ENCODE results near the gene ALPG. TPM values are rescaled to one million over a fixed set of nuclear protein-coding genes. Genes with fewer than 3 reads are reported as not detected.
"Not testable (repeated sequence)": the region's sequence is repeated elsewhere in the genome, so short reads cannot be mapped to it uniquely, and the experiment has no call there.

Gene ALPG
- polyA plus RNA-seq, 1 donor (not counting 4 experiments of a cell fraction or from before 2014, with no cell fraction given): not detected

- not testable (repeated sequence) for H3K36me3 ChIP-seq (ENCODE audit: control insufficient read depth in 2 of 2, extremely low read depth in 1 of 2, insufficient read depth in 2 of 2, low read length in 2 of 2); H3K4me3 ChIP-seq (ENCODE audit: control insufficient read depth in 2 of 3, extremely low read depth in 1 of 3, insufficient read depth in 2 of 3, low read depth in 1 of 3, low read length in 3 of 3); H3K4me2 ChIP-seq (ENCODE audit: control insufficient read depth, extremely low read depth, insufficient read depth, low read depth, low read length); DNase-seq (ENCODE audit: low read depth, low spot score); H3K9me1 ChIP-seq (ENCODE audit: control insufficient read depth, extremely low read depth, insufficient read depth, low read length); H3K4me1 ChIP-seq (ENCODE audit: control insufficient read depth, extremely low read depth, insufficient read depth, low read length); H4K20me1 ChIP-seq (ENCODE audit: control insufficient read depth, extremely low read depth, insufficient read depth, low read length); H3K9ac ChIP-seq (ENCODE audit: control insufficient read depth, extremely low read depth, insufficient read depth, low read length); H3K9me3 ChIP-seq (ENCODE audit: control insufficient read depth, low read depth, low read length); H3K79me2 ChIP-seq (ENCODE audit: control insufficient read depth, insufficient read depth, low read length); FAIRE-seq; H3K27me3 ChIP-seq (ENCODE audit: control insufficient read depth, extremely low read depth, insufficient read depth, low read length); H3K27ac ChIP-seq (ENCODE audit: control insufficient read depth, insufficient read depth, low read length)
- peak overlapping the region; percentile 43 for H2AFZ ChIP-seq (ENCODE audit: control insufficient read depth, low read length)
- dilution Hi-C loops (cut with MboI; ENCODE audit: extremely low pct_ligation_motif_present, low sequenced_read_pairs): loop anchor here (25.0 kb wide), 1 partner anchor 557 kb away; no protein-coding TSS in a partner anchor
These were observed 37.2 kb downstream of the ALPG start for GRCh38 chr2:232443669-232444408.

GRCh38 chr2:232444409-232445148 lies 37.9 kb downstream of the ALPG start:
- no peak overlapping the region for H3K9ac ChIP-seq (ENCODE audit: control insufficient read depth, extremely low read depth, insufficient read depth, low read length)
- H2AFZ ChIP-seq (ENCODE audit: control insufficient read depth, low read length): peak overlapping the region; percentile 43
- H3K79me2 ChIP-seq (ENCODE audit: control insufficient read depth, insufficient read depth, low read length): no peaks in the 10 kb centered on the region
- H3K27ac ChIP-seq (ENCODE audit: control insufficient read depth, insufficient read depth, low read length): no peak overlapping the region
- no peaks in the 10 kb centered on the region for H3K4me1 ChIP-seq (ENCODE audit: control insufficient read depth, extremely low read depth, insufficient read depth, low read length)
- H3K4me3 ChIP-seq (ENCODE audit: control insufficient read depth in 2 of 3, extremely low read depth in 1 of 3, insufficient read depth in 2 of 3, low read depth in 1 of 3, low read length in 3 of 3): no peak overlapping the region
- DNase-seq (ENCODE audit: low read depth, low spot score): peak; percentile 26
- peak; percentile 86 for FAIRE-seq
- TF ChIP-seq EZH2 (IDR thresholded peaks at IDR 0.05; ENCODE audit: low read length) (no peak), CTCF (optimal IDR thresholded peaks at IDR 0.05 in 1 of 3, IDR thresholded peaks at IDR 0.05 in 1 of 3, conservative IDR thresholded peaks at IDR 0.05 in 1 of 3; ENCODE audit: extremely low read depth in 1 of 3, insufficient read depth in 2 of 3, low read length in 3 of 3) (peak; percentile 79 to 97 (median 85))
- H3K9me1 ChIP-seq (ENCODE audit: control insufficient read depth, extremely low read depth, insufficient read depth, low read length): no peaks in the 10 kb centered on the region
- H3K9me3 ChIP-seq (ENCODE audit: control insufficient read depth, low read depth, low read length): no peaks in the 10 kb centered on the region
- no peak overlapping the region for H3K4me2 ChIP-seq (ENCODE audit: control insufficient read depth, extremely low read depth, insufficient read depth, low read depth, low read length)
- H3K27me3 ChIP-seq (ENCODE audit: control insufficient read depth, extremely low read depth, insufficient read depth, low read length): no peaks in the 10 kb centered on the region
- H4K20me1 ChIP-seq (ENCODE audit: control insufficient read depth, extremely low read depth, insufficient read depth, low read length): no peaks in the 10 kb centered on the region
- dilution Hi-C loops (cut with MboI; ENCODE audit: extremely low pct_ligation_motif_present, low sequenced_read_pairs): loop anchor here (25.0 kb wide), 1 partner anchor 557 kb away; no protein-coding TSS in a partner anchor
- H3K36me3 ChIP-seq (ENCODE audit: control insufficient read depth in 2 of 2, extremely low read depth in 1 of 2, insufficient read depth in 2 of 2, low read length in 2 of 2): no peaks in the 10 kb centered on the region

GRCh38 chr2:232445149-232445885 lies 38.7 kb downstream of the ALPG start:
- DNase-seq (ENCODE audit: low read depth, low spot score); H3K27ac ChIP-seq (ENCODE audit: control insufficient read depth, insufficient read depth, low read length); H3K79me2 ChIP-seq (ENCODE audit: control insufficient read depth, insufficient read depth, low read length); H2AFZ ChIP-seq (ENCODE audit: control insufficient read depth, low read length); H3K27me3 ChIP-seq (ENCODE audit: control insufficient read depth, extremely low read depth, insufficient read depth, low read length); H3K4me2 ChIP-seq (ENCODE audit: control insufficient read depth, extremely low read depth, insufficient read depth, low read depth, low read length); H3K9me3 ChIP-seq (ENCODE audit: control insufficient read depth, low read depth, low read length); H4K20me1 ChIP-seq (ENCODE audit: control insufficient read depth, extremely low read depth, insufficient read depth, low read length); H3K9ac ChIP-seq (ENCODE audit: control insufficient read depth, extremely low read depth, insufficient read depth, low read length); H3K36me3 ChIP-seq (ENCODE audit: control insufficient read depth in 2 of 2, extremely low read depth in 1 of 2, insufficient read depth in 2 of 2, low read length in 2 of 2); H3K9me1 ChIP-seq (ENCODE audit: control insufficient read depth, extremely low read depth, insufficient read depth, low read length); H3K4me3 ChIP-seq (ENCODE audit: control insufficient read depth in 2 of 3, extremely low read depth in 1 of 3, insufficient read depth in 2 of 3, low read depth in 1 of 3, low read length in 3 of 3); FAIRE-seq; H3K4me1 ChIP-seq (ENCODE audit: control insufficient read depth, extremely low read depth, insufficient read depth, low read length): not testable (repeated sequence)
- dilution Hi-C loops (cut with MboI; ENCODE audit: extremely low pct_ligation_motif_present, low sequenced_read_pairs): loop anchor here (25.0 kb wide), 1 partner anchor 558 kb away; no protein-coding TSS in a partner anchor

GRCh38 chr2:232446266-232446777 lies 39.7 kb downstream of the ALPG start:
- not testable (repeated sequence) for H3K79me2 ChIP-seq (ENCODE audit: control insufficient read depth, insufficient read depth, low read length); H3K9ac ChIP-seq (ENCODE audit: control insufficient read depth, extremely low read depth, insufficient read depth, low read length); H3K27ac ChIP-seq (ENCODE audit: control insufficient read depth, insufficient read depth, low read length); H3K36me3 ChIP-seq (ENCODE audit: control insufficient read depth in 2 of 2, extremely low read depth in 1 of 2, insufficient read depth in 2 of 2, low read length in 2 of 2); DNase-seq (ENCODE audit: low read depth, low spot score); FAIRE-seq; H4K20me1 ChIP-seq (ENCODE audit: control insufficient read depth, extremely low read depth, insufficient read depth, low read length); H3K27me3 ChIP-seq (ENCODE audit: control insufficient read depth, extremely low read depth, insufficient read depth, low read length); H3K4me2 ChIP-seq (ENCODE audit: control insufficient read depth, extremely low read depth, insufficient read depth, low read depth, low read length); H3K9me3 ChIP-seq (ENCODE audit: control insufficient read depth, low read depth, low read length); H3K9me1 ChIP-seq (ENCODE audit: control insufficient read depth, extremely low read depth, insufficient read depth, low read length); H2AFZ ChIP-seq (ENCODE audit: control insufficient read depth, low read length); H3K4me3 ChIP-seq (ENCODE audit: control insufficient read depth in 2 of 3, extremely low read depth in 1 of 3, insufficient read depth in 2 of 3, low read depth in 1 of 3, low read length in 3 of 3); H3K4me1 ChIP-seq (ENCODE audit: control insufficient read depth, extremely low read depth, insufficient read depth, low read length)
- dilution Hi-C loops (cut with MboI; ENCODE audit: extremely low pct_ligation_motif_present, low sequenced_read_pairs): loop anchor here (25.0 kb wide), 1 partner anchor 559 kb away; no protein-coding TSS in a partner anchor
